ENCODE measurements around the gene VPS51. TPM values are rescaled to one million over a fixed set of nuclear protein-coding genes. Genes with fewer than 3 reads are reported as not detected.

The VPS51 gene
- total and polyA plus RNA-seq, 2 of the 13 experiments (the other 11 are each of a cell fraction or from before 2014, with no cell fraction given): 76.3 to 90.6 TPM

- TF ChIP-seq ZNF572 (CRISPR knock-in tag; IDR thresholded peaks at IDR 0.05): no peak
- TF ChIP-seq ZNF296 (CRISPR knock-in tag; conservative IDR thresholded peaks at IDR 0.05): no peak
- peak; percentile 33 for TF ChIP-seq AGO2 (optimal IDR thresholded peaks at IDR 0.05; ENCODE audit: low read depth, low read length)
- peak; percentile 53 for TF ChIP-seq RBFOX2 (IDR thresholded peaks at IDR 0.05; ENCODE audit: low read depth, low read length)
- TF ChIP-seq PAXIP1 (CRISPR knock-in tag; conservative IDR thresholded peaks at IDR 0.05): no peak
- in situ Hi-C loops (cut with HindIII; ENCODE audit: extremely low pct_ligation_motif_present, low pct_unique_long_range_greater_than_20kb) (no loop called here), intact Hi-C loops (cut with micrococcal nuclease; ENCODE audit: unreplicated experiment) (no loop called here)
- Histone ChIP-seq H3K4me2 (ENCODE audit: low read depth, low read length) (no peak overlapping the region), H4K20me1 (ENCODE audit: insufficient read depth, low read length) (no peaks in the 10 kb centered on the region), H3K36me3 (replicated peaks in 1 of 2; ENCODE audit: control insufficient read depth in 1 of 2, insufficient read depth in 2 of 2, low read length in 2 of 2) (peaks cover 8 to 25% of the 10 kb centered on the region in 2 experiments; a peak in 4 of 5 replicates), H3K27me3 (ENCODE audit: control insufficient read depth in 1 of 2, insufficient read depth in 2 of 2, low read length in 2 of 2) (no peaks in the 10 kb centered on the region), H3K4me3 (replicated peaks in 1 of 3; ENCODE audit: insufficient read depth in 1 of 3, low read depth in 2 of 3, low read length in 3 of 3) (no peak overlapping the region), H3K27ac (ENCODE audit: extremely low read length, insufficient read depth, low read length) (no peak overlapping the region), H3K9ac (ENCODE audit: insufficient read depth, low read depth, low read length) (no peak overlapping the region), H3K79me2 (ENCODE audit: insufficient read depth, low read length) (peaks cover 4% of the 10 kb centered on the region), H3K4me1 (ENCODE audit: insufficient read depth, low read length) (peaks cover 12% of the 10 kb centered on the region), H3K9me3 (ENCODE audit: low read length) (no peaks in the 10 kb centered on the region), H2AFZ (ENCODE audit: low read length) (no peak overlapping the region)
- ATAC-seq (no peak), FAIRE-seq (no peak), DNase-seq (ENCODE audit: low spot score) (no peak)
- POLR2A ChIA-PET: no interaction called here
- no TSS peak for BruUV-seq (replicated peaks)
- CTCF ChIA-PET (ENCODE audit: low intra/inter-chr PET ratio, low total read pairs): no interaction called here
- WGBS (ENCODE audit: low lambda C conversion rate): 96% methylated on average over 47 of the region's 52 CpGs
Observed at GRCh38 chr11:65107751-65108468, 11.9 kb downstream of the VPS51 start.
